ENCODE results near the gene RNF213.

Gene RNF213

DNA sequence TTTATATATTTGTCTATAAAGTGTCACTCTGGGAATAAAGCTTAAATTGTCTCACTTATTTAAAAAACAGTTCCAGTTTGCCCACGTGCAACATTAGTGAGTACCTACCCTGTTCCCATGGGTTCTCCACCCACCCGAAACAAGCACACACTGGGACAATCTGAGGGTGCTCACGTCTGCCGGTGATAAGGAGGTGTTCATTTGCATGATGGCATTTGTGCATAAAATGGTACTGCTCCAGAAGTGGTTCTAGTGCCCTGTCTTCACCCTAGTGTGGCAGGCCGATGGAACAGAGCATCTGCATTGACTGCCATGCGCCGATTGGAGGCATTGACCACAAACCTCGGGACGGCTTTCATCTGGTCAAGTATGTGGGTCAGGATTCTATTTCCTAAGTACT, 118.7 kb downstream of the RNF213 start:
- FAIRE-seq (no peak), DNase-seq (ENCODE audit: extremely low spot score, insufficient read length, low read depth) (no peak)

DNA sequence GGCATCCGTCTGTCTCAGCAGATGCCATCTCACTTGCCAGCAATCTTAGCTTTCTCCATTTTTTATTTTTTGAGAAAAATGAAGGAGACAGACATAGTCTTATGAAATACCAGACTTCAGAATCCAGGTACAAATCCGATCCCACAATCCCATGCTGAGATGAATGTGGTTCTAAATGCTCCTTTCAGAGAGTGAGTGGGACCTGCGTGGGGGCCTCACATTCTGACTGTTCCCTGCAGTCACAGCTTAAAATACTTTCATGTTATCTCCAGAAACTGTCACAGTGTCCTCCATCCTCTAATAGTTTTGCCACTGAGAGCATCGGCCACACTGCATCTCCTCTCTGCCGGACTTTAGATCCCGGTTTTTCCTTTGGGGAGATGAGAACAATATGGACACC, 119.4 kb downstream of the RNF213 start:
- DNase-seq (ENCODE audit: extremely low spot score, insufficient read length, low read depth) (no peak), FAIRE-seq (no peak)

DNA sequence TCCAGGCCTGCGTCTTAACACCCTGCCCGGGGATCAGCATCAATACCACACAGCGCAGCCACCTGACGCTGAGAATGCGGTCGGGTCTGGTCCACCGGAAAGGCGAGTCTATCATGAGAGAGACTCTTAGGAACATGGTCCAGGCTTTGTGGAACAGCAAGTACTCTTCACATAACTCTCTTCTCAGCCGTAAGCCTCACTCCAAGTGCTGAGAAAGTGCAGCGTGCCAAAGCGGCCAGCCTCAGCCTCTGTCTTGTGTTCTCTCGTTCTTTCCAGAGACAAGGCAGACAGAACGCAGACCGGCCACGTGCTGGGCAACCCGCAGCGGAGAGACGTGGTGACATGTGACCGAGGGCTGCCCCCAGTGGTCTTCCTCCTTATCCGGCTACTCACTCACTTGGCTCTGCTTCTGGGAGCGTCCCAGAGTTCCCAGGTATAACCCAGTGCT, 119.9 kb downstream of the RNF213 start:
- no peak for FAIRE-seq
- no peak for DNase-seq (ENCODE audit: extremely low spot score, insufficient read length, low read depth)

DNA sequence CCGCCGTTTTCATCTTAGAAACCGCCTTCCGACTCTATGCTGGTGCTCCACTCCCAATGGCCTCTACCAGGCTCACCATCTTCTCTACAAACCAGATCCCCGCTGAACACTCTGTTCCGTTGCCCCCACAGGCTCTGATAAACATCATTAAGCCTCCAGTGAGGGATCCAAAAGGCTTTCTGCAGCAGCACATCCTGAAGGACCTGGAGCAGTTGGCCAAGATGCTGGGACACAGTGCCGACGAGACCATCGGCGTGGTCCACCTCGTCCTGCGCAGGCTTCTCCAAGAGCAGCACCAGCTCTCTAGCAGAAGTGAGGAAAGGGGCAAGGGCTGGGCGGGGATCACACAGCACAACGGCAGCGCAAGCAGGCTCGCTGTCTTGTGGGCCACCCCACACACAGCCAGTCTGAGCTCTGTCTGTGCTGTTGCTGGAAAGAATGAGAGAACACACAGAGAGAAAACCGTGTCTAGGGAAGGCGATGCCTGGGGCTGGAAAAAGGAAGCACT, 120.8 kb downstream of the RNF213 start:
- FAIRE-seq: no peak

DNA sequence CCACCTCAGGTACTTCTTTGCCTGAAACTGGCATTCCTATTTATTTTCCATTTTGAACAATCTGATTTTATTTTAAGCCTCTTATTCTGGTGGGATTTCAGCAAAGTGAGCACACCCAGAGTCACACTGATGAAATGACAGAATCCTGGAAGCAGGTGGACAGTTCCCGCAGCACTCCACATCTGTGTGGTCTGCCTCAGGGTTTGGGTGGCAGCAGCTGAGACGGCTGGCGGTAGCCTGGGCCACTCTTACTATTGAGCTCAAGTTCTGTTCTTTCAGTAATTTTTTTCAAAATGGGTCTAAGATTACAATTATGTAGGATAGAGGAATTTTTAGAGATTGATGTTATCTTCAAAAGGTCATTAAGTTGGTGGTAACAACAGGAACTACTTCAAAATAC, 121.8 kb downstream of the RNF213 start:
- no peak for FAIRE-seq
- no peak for DNase-seq (ENCODE audit: extremely low spot score, insufficient read length, low read depth)

More for the DNA sequence above, 120.8 kb downstream of the RNF213 start:
- no peak for DNase-seq (ENCODE audit: extremely low spot score, insufficient read length, low read depth)

DNA sequence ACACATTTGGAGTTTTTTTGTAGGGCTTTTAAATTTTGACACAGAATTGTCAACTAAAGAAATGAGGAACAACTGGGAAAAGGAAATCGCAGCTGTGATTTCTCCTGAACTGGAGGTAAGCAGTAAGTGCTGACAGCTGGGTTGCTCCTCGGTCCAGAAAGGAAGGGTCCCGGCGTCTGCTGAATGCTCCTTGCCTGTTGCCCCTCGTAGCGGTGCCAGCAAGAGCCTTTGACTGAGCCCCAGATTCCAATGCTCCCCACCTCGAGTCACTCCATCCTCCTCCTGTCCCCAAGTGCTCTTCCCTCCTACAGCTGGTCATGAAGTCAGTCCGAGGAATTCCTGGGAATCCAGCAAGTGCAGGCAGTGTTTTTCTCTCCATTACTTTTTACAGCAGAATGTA, 122.3 kb downstream of the RNF213 start:
- FAIRE-seq (no peak), DNase-seq (ENCODE audit: extremely low spot score, insufficient read length, low read depth) (no peak)

DNA sequence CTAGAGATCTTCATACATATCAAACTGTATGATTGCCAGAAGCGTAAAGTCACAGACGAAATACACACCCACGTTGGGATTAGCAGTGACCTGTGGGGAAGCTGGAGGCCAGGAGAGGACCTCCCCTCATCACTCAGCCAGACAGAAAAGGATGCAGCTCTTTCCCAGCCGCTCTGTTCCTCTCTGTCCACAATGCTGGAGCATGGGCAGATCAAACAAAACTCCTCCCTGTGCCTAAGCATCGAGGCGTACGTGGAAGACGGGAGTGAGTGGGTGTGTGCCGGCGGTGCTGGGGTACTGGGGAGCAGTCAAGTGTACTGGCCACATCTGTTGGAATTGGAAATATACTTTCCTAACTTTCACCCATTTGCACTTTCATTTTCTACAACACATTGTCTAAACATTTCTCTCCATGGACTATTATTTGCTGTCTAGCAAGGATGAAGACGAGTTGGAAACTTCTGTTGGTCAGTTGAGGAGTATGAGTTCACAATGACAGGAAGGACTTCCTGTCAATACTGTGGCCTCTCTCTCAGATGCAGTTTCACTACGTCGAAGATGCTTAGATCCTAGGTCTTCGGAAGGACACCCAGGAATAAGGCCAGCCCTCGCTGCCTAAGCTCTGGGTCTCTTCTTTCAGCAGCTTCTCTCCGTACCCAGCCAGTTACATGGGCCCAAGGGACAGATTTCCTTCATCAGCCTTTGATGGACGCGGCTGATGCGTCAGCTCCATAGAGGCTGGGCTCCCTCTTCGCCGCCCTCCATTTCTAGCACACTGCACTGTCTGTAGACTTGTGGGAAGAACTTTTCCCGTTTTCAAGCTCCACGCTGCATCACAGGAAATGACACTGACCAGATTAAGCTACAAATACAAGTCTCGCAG, 123.7 kb downstream of the RNF213 start:
- DNase-seq (ENCODE audit: extremely low spot score, insufficient read length, low read depth) (no peak), FAIRE-seq (no peak)

DNA sequence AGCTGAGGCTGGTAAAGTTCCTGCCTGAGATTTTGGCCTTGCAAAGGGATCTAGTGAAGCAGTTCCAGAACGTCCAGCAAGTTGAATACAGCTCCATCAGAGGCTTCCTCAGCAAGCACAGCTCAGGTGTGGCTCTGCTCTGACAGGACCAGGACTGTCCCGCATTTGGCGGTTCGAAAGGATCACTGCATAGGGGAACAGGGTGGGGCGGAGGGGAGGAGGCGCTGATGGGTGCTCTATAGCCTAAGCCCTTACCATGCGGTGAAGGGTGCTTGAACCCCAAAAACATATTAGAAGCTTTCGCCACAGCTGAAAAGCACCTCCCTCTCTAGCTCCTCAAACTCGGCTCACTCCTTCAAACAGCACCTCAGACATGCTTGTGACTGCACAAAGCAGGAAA, 124.4 kb downstream of the RNF213 start:
- FAIRE-seq (no peak), DNase-seq (ENCODE audit: extremely low spot score, insufficient read length, low read depth) (no peak)

DNA sequence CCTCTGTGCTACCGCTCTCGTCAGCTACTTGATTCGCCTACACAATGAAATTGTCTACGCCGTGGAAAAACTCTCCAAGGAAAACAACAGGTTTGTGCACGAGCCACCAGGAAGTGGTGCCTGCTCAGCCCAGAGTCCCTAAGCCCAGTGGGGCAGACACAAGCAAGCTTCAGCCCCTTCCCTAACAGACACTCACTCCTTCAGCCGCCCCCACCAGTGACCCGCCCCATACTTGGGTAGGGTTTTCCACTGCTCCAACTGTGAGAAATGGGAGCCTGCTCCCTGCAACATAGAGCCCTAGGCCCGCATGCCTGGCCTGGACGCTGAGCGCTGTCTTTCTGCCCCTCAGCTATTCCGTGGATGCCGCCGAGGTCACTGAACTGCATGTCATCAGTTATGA, 125.7 kb downstream of the RNF213 start:
- no peak for FAIRE-seq
- DNase-seq (ENCODE audit: extremely low spot score, insufficient read length, low read depth): no peak

DNA sequence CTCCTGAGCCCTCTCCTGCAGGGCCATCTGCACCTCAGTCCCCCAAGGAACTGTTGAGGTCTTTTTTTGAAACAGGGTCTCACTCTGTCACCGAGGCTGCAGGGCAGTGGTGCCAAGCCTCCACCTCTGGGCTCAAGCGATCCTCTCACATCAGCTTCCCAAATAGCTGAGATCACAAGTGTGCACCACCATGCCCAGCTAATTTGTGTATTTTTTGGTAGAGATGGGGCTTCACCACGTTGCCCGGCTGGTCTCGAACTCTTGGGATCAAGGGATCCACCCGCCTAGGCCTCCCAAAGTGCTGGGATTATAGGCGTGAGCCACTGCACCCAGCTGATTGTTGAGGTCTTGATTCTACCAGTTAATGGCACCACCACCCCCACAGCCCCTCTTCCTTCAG, 126.4 kb downstream of the RNF213 start:
- no peak for FAIRE-seq
- DNase-seq (ENCODE audit: extremely low spot score, insufficient read length, low read depth): no peak

DNA sequence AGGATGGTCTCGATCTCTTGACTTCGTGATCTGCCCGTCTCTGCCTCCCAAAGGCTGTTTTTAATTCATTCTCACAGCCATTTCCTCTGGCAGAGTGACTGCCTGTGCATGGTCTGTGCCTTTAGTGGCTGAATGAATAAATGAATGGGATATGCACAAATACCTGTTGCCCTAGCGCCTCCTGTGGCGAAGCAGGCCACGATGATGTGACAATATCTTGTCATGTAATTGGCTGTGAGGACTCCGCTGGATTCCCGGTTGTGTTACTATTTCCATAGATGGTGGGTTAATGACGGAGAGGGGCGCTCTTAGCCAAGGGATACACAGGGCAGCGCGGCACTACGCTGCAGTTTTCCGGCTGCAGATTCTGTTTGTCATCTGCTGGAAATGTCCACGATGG, 127.5 kb downstream of the RNF213 start:
- no peak for FAIRE-seq

DNA sequence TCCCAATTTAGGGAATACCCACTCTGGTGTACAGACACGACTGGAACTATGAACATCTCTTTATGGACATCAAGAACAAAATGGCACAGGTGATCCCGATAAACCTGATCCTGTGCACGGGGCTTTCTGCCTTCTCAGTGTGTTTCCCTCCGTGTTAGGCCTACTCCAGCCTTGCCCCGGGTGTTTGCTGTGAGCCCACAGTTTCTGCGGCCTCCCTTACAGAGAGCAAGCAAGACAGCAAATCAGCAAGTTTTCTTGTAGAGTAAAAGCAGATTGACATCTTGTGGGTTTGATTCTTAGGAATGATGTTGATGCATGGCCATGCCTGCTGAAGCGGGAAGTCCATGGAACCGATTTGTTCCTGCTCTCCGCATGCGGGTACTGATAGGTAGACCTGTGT, 127.9 kb downstream of the RNF213 start:
- FAIRE-seq: no peak

More for the DNA sequence above, 127.5 kb downstream of the RNF213 start:
- no peak for DNase-seq (ENCODE audit: extremely low spot score, insufficient read length, low read depth)

DNA sequence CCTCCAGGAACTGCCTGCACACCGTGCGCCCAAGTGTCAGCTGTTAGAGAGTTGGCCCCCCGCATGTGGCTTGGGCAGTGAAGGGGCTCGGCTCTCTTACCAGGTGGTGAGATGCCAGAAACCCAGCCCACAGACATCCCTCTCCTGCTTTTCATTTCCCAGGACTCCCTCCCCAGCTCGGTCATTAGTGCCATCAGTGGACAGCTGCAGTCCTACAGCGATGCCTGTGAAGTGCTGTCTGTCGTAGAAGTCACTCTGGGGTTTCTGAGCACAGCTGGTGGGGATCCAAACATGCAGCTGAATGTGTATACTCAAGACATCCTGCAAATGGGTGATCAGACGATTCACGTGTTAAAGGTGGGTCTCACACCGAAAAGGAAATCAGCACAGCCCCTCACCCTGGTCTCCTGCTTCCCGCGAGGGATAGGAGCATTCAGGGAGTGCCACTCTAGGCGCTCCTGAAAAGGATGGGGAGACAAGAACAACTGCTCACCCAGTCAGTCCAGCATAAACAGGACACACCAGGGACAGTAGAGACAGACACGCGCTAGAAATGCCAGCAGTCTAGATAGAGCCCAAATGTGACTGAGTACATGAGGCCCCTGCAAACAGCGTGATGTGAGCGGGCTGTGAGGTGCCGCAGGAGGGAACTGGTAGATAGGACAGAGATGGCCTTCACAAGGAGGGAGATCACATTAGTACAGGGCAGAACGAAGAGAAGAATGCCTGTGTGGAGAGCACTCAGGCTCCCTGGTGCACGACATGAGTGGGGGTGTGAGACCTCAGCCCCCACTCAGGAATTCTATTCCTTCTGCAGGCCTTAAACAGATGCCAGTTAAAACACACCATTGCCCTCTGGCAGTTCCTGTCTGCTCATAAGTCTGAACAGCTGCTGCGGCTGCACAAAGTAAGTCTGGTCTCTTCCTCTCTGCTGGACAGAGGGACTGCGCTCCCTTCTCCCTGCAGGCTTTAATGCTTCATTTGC, 128.7 kb downstream of the RNF213 start:
- FAIRE-seq (no peak), DNase-seq (ENCODE audit: extremely low spot score, insufficient read length, low read depth) (no peak)

More for the DNA sequence above, 127.9 kb downstream of the RNF213 start:
- no peak for DNase-seq (ENCODE audit: extremely low spot score, insufficient read length, low read depth)

DNA sequence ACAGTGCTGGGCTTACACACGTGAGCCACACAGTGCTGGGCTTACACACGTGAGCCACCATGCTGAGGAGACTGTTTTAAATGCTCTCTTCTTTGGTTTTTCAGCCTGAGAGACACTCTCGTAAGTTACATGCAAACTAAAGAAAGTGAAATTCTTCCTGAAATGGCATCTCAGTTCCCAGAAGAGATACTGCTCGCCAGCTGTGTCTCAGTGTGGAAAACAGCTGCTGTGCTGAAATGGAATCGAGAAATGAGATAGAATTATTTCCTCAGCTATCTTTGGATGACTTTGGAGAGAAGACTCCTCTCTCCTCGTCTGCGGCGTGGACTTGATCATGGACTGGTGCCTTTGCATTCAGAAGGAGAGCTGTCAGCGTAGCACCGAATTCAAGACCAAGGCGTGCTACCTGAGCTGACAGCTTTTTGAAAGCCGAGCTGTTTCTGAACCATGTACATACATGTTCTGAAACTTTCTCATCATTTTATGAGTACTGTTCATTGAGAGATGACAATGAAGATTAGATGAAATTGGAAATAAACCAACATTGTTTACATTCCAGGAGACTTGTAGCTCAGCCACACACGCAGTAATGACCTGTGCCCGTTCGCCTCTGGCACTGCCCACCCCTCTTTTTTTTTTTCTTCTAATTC, 132.7 kb downstream of the RNF213 start:
- DNase-seq (ENCODE audit: extremely low spot score, insufficient read length, low read depth) (no peak), FAIRE-seq (no peak)

DNA sequence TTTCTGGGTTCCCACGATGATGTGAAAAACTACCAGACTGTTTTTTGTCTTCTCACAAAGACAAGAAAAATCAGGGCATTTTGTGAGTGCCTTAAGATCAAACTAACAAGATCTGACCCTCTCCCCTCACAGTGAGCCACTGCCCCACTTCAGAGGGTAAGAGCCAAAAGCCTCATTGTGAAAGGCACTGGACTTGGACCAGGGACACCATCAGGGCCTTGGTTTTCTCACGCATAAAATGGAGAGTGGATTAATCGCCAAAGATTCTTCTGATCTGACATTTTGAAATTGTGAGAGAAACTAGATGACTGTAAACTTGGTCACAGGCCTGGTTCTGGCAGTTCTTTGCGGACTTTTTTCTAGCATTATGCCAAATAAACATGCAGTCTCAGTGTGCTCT, 133.3 kb downstream of the RNF213 start:
- FAIRE-seq: no peak
- DNase-seq (ENCODE audit: extremely low spot score, insufficient read length, low read depth): no peak

DNA sequence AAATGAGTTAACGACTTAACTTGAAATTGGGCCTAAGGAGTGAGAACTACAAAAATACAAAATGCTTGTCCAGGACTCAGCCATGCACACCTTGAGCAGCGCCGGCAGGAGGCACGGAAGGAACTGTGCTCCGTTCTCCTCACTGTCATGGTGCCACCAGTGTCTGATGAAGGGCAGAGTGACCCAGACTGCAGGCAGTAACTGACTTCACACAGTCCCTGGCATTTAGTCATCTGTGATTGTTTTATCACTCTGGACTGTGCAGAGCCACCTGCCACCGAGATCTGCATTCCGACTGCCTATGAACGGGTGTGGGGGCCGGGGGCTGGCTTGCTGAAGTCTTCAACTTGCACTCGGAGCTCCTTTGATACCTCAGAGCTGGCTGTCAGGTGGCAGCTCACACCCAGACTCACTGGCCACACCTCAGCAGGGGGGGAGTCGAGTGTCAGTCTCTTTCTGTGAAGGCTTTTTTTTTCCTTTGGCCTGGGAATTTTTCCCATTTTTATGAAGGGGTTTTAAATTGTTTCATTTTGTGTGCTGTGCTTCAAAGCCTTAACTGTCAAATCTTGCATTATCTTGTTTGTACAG, 134.1 kb downstream of the RNF213 start:
- DNase-seq (ENCODE audit: extremely low spot score, insufficient read length, low read depth) (no peak), FAIRE-seq (no peak)

DNA sequence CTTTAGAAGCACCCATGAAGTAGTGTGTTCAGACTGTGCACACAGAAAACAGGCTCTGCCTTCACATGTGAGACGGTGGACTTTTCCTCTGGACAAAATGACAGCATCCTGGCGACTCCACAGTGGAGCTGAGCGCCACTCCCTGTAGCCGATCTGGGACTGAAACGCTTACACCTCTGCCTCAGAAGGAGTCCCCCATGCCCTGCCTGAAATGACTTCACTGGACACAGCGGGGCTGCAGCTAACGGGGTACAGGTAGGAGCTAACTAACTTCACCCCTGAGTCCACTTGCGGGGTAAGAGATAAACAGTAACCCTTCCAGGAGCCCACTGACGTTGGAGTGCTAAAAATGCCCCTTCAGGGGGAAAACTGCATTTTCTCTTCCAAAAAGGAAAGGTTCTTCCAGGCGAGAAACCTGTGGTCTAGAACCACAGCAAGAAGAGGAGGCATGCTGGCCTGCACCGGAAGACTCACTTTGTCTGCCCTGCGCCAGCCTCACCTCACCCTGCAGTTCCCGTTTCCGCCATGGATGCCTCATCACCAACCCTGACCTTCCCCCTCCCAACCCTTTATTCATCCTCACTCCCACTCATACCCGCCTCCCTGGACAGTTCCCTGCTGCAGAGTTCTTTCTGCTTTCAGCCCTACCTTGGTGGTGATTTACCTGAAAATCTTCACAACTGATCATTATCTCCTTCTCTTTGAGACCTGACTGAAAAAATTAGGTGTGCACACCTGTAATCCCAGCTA, 134.9 kb downstream of the RNF213 start:
- FAIRE-seq (no peak), DNase-seq (ENCODE audit: extremely low spot score, insufficient read length, low read depth) (no peak)

DNA sequence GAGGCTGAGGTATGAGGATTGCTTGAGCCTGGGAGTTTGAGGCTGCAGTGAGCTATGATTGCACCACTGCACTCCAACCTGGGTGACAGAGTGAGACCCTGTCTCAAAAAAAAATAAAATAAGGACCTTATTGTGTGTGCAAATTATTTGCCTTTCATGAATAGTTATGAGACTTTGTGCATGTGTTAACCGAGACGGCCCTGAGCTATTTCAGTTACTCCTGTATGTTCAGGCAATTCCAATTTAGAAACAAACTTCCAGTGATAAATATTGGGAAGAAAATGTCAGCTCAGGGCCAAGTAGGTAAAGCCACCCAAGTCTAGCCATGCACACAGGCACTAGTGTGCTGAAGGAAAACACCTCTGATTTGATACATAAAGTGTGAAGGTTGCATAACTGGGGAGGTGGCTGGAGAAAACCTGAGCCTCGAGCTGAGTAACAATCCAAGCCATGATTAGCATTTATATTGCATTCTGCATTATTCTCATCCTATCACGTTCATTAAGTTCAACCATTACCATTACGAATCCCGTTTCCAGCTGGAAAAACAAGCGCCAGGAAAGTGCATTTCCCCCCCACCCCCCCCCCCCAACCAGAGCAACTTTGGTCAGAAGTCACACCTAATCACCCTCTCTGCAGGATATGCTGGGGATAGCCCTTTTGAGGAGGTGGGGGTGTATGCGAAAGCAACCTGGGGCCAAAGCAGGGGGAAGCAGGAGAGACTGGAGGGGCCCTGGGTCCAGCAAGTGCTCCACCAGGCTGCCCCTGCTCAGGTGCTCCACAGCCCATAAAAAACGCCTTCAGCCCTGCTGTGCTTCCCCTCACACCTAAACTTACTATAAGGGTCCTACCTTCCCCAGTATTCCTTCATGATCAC, 135.7 kb downstream of the RNF213 start:
- DNase-seq (ENCODE audit: extremely low spot score, insufficient read length, low read depth) (no peak), FAIRE-seq (no peak)
